Ovary (tissue), 3 donors: ENCODE data around the gene SARM1.

Experiments used
- CTCF ChIP-seq, 3 donors: fragments of 450-650 bp in 2 of 3; fragments of 200-600 bp in 1 of 3; IDR thresholded peaks; one replicate each; pipeline versions ENCODE4 v1.5.1 to v1.8.0; 2016 to 2022; ENCODE audit warnings: antibody characterized with exemption in 3 of 3, mild to moderate bottlenecking in 1 of 3
- EP300 ChIP-seq: sonication (generic); formaldehyde crosslinking; IDR thresholded peaks from one replicate; pipeline ENCODE4 v1.6.1; 2017; ENCODE audit warnings: antibody characterized with exemption
- POLR2A ChIP-seq: fragments of 450-650 bp; IDR thresholded peaks from one replicate; pipeline ENCODE4 v1.6.1; 2017; ENCODE audit warnings: antibody characterized with exemption, mild to moderate bottlenecking, moderate library complexity
- donor health status: DM: no; HTN: no; CAD: no.

GRCh38 chr17:28390563-28390962 is 19.1 kb downstream of the SARM1 start:
- TF ChIP-seq CTCF (IDR thresholded peaks at IDR 0.05): no peak
- no peak for TF ChIP-seq EP300
- TF ChIP-seq POLR2A: no peak
